ENCODE measurements around the gene ASTN2. TPM values are rescaled to one million over a fixed set of nuclear protein-coding genes. Genes with fewer than 3 reads are reported as not detected.

ASTN2 gene
- polyA plus RNA-seq, 3 donors, result 15.1 to 17.1 (median 15.6) TPM

- no peak for DNase-seq (ENCODE audit: low read depth in 3 of 3, low spot score in 2 of 3)
These were observed 993.8 kb downstream of the ASTN2 start for GRCh38 chr9:116420993-116421538.

- DNase-seq (ENCODE audit: low read depth in 3 of 3, low spot score in 2 of 3), result no peak
These were observed 995.7 kb downstream of the ASTN2 start for GRCh38 chr9:116419181-116419580.

- DNase-seq (ENCODE audit: low read depth in 3 of 3, low spot score in 2 of 3), result no peak
These were observed 997.4 kb downstream of the ASTN2 start for GRCh38 chr9:116417464-116417863.

- no peak for DNase-seq (ENCODE audit: low read depth in 3 of 3, low spot score in 2 of 3)
These were observed 998.4 kb downstream of the ASTN2 start for GRCh38 chr9:116416421-116416820.

GRCh38 chr9:116414374-116414773 is 1000.5 kb downstream of the ASTN2 start:
- no peak for DNase-seq (ENCODE audit: low read depth in 3 of 3, low spot score in 2 of 3)

GRCh38 chr9:116411506-116411905 is 1003.4 kb downstream of the ASTN2 start:
- DNase-seq (ENCODE audit: low read depth in 3 of 3, low spot score in 2 of 3), result no peak

- DNase-seq (ENCODE audit: low read depth in 3 of 3, low spot score in 2 of 3), result no peak
These were observed 1005.2 kb downstream of the ASTN2 start for GRCh38 chr9:116409638-116410037.

GRCh38 chr9:116409129-116409528 is 1005.7 kb downstream of the ASTN2 start:
- no peak for DNase-seq (ENCODE audit: low read depth in 3 of 3, low spot score in 2 of 3)

GRCh38 chr9:116406469-116406868 is 1008.4 kb downstream of the ASTN2 start:
- no peak for DNase-seq (ENCODE audit: low read depth in 3 of 3, low spot score in 2 of 3)

- no peak for DNase-seq (ENCODE audit: low read depth in 3 of 3, low spot score in 2 of 3)
These were observed 1009.5 kb downstream of the ASTN2 start for GRCh38 chr9:116405321-116405720.

- DNase-seq (ENCODE audit: low read depth in 3 of 3, low spot score in 2 of 3), result no peak
These were observed 1010.6 kb downstream of the ASTN2 start for GRCh38 chr9:116404228-116404627.

- no peak for DNase-seq (ENCODE audit: low read depth in 3 of 3, low spot score in 2 of 3)
These were observed 1011.7 kb downstream of the ASTN2 start for GRCh38 chr9:116403171-116403570.

- no peak for DNase-seq (ENCODE audit: low read depth in 3 of 3, low spot score in 2 of 3)
These were observed 1019.2 kb downstream of the ASTN2 start for GRCh38 chr9:116395699-116396037.

- no peak for DNase-seq (ENCODE audit: low read depth in 3 of 3, low spot score in 2 of 3)
These were observed 1019.8 kb downstream of the ASTN2 start for GRCh38 chr9:116394894-116395698.

GRCh38 chr9:116394070-116394469 is 1020.8 kb downstream of the ASTN2 start:
- no peak for DNase-seq (ENCODE audit: low read depth in 3 of 3, low spot score in 2 of 3)

- DNase-seq (ENCODE audit: low read depth in 3 of 3, low spot score in 2 of 3), result no peak
These were observed 1021.7 kb downstream of the ASTN2 start for GRCh38 chr9:116393198-116393597.

- no peak for DNase-seq (ENCODE audit: low read depth in 3 of 3, low spot score in 2 of 3)
These were observed 1023.5 kb downstream of the ASTN2 start for GRCh38 chr9:116391306-116391900.

- DNase-seq (ENCODE audit: low read depth in 3 of 3, low spot score in 2 of 3), result no peak
These were observed 1024.3 kb downstream of the ASTN2 start for GRCh38 chr9:116390303-116391228.

- DNase-seq (ENCODE audit: low read depth in 3 of 3, low spot score in 2 of 3), result no peak
These were observed 1025.1 kb downstream of the ASTN2 start for GRCh38 chr9:116389541-116390302.
